ENCODE data around the gene NXPH3.

- TF ChIP-seq, protein P1, sequence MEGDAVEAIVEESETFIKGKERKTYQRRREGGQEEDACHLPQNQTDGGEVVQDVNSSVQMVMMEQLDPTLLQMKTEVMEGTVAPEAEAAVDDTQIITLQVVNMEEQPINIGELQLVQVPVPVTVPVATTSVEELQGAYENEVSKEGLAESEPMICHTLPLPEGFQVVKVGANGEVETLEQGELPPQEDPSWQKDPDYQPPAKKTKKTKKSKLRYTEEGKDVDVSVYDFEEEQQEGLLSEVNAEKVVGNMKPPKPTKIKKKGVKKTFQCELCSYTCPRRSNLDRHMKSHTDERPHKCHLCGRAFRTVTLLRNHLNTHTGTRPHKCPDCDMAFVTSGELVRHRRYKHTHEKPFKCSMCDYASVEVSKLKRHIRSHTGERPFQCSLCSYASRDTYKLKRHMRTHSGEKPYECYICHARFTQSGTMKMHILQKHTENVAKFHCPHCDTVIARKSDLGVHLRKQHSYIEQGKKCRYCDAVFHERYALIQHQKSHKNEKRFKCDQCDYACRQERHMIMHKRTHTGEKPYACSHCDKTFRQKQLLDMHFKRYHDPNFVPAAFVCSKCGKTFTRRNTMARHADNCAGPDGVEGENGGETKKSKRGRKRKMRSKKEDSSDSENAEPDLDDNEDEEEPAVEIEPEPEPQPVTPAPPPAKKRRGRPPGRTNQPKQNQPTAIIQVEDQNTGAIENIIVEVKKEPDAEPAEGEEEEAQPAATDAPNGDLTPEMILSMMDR (conservative IDR thresholded peaks at IDR 0.05; ENCODE audit: low read length): no peak
- TF ChIP-seq EZH2phosphoT487 (IDR thresholded peaks at IDR 0.05; ENCODE audit: borderline replicate concordance): no peak
Measured at GRCh38 chr17:49612726-49613125, 37.1 kb downstream of the NXPH3 start.

Measured in Loucy (cell line).